Esophagus squamous epithelium (tissue), 5 donors: ENCODE data around the gene LYPD5. TPM values are rescaled to one million over a fixed set of nuclear protein-coding genes. Genes with fewer than 3 reads are reported as not detected.

ENCODE experiments used
- DNase-seq: peaks from one replicate; lab custom pipeline; 2025; lab: John Stamatoyannopoulos, UW
- H3K27ac ChIP-seq, 4 donors: fragments of 200-600 bp; sonication (generic); one replicate each; pipeline ENCODE4 v1.5.1; 2016 to 2019; ENCODE audit warnings: mild to moderate bottlenecking in 1 of 4
- H3K27me3 ChIP-seq, 4 donors: fragments of 200-600 bp; sonication (generic); 1 replicate in 3 of 4; 2 replicates in 1 of 4; pipeline versions ENCODE4 v1.5.1 to v1.6.0; 2017 to 2021; ENCODE audit warnings: antibody characterized with exemption in 1 of 4
- H3K36me3 ChIP-seq, 3 donors: fragments of 200-600 bp; sonication (generic); one replicate each; pipeline ENCODE4 v1.5.1; 2016 to 2019
- H3K4me1 ChIP-seq, 3 donors: fragments of 200-600 bp; sonication (generic); one replicate each; pipeline ENCODE4 v1.5.1; 2017 to 2019
- H3K4me3 ChIP-seq, 4 donors: fragments of 200-600 bp; sonication (generic); 1 replicate in 3 of 4; 2 replicates in 1 of 4; pipeline ENCODE4 v1.5.1; 2016 to 2019; ENCODE audit warnings: mild to moderate bottlenecking in 2 of 4, moderate library complexity in 1 of 4
- H3K9me3 ChIP-seq, 3 donors: fragments of 200-600 bp; sonication (generic); one replicate each; pipeline ENCODE4 v1.5.1; 2016 to 2019
- CTCF ChIP-seq, 6 experiments: fragments of 450-650 bp in 4 of 6; fragments of 200-600 bp in 2 of 6; sonication (generic) in 2 of 6; IDR thresholded peaks; one replicate each; pipeline ENCODE4 v1.5.1; 2016 to 2019; ENCODE audit warnings: antibody characterized with exemption in 6 of 6, mild to moderate bottlenecking in 4 of 6, moderate library complexity in 4 of 6
- POLR2A ChIP-seq, 4 donors: fragments of 450-650 bp; IDR thresholded peaks; one replicate each; pipeline ENCODE4 v1.6.1; 2017; ENCODE audit warnings: antibody characterized with exemption in 4 of 4, mild to moderate bottlenecking in 4 of 4, moderate library complexity in 3 of 4
- WGBS, 2 donors: methylation state at CpG; one replicate each; pipeline ENCODE4 v1.1.5; 2018; 5-methylcytosine and 5-hydroxymethylcytosine counted together
- intact Hi-C: fragments of 100-400 bp; cut with DNase I; formaldehyde crosslinking; loops from one replicate; pipeline ENCODE4 v1.15.0; 2022
- total RNA-seq, 4 donors: library from RNA; depleted of rRNA; stranded (reverse); fragments of >200 nt; gene quantifications; one replicate each; pipeline ENCODE4 v1.1.0, GENCODE V29; 2016
- donor health status: DM: yes; HTN: yes; CAD: no.

Gene LYPD5
- total RNA-seq, 4 donors from 2014 or later, result 9.9 to 32.0 (median 22.4) TPM

GRCh38 chr19:43781630-43782310 is 20.5 kb downstream of the LYPD5 start:
- DNase-seq, result no peak
- intact Hi-C loops, result loop anchor here (5.0 to 10.0 kb wide), 2 partner anchors 34 to 107 kb away; partner anchors contain the start of gene PLAUR
- peaks cover 35 to 87% (median 56%) of the 10 kb centered on the region in 3 donors for H3K4me1 ChIP-seq
- no peaks in the 10 kb centered on the region for H3K9me3 ChIP-seq
- peak overlapping the region; percentile 55 to 82 (median 75) for H3K27ac ChIP-seq
- no peaks in the 10 kb centered on the region for H3K36me3 ChIP-seq
- WGBS, 2 donors, result 65 to 78% methylated on average over 11 to 14 of the region's 14 CpGs
- H3K27me3 ChIP-seq, result peaks cover 0 to 10% (median 0%) of the 10 kb centered on the region in 4 donors
- TF ChIP-seq CTCF (IDR thresholded peaks at IDR 0.05) (no peak), POLR2A (IDR thresholded peaks at IDR 0.05) (no peak)
- H3K4me3 ChIP-seq, result peak overlapping the region in 1 of 4 donors; percentile 60

- peaks cover 0 to 10% (median 0%) of the 10 kb centered on the region in 4 donors for H3K27me3 ChIP-seq
- intact Hi-C loops, result loop anchor here (5.0 to 10.0 kb wide), 2 partner anchors 34 to 106 kb away; partner anchors contain the start of gene PLAUR
- H3K27ac ChIP-seq, result peak within 1 kb of the TSS; percentile 55 to 82 (median 75)
- TF ChIP-seq CTCF (IDR thresholded peaks at IDR 0.05), result no peak
- peak in 2 of 4 donors; percentile 45 to 71 for TF ChIP-seq POLR2A (IDR thresholded peaks at IDR 0.05)
- WGBS, 2 donors, result 16% methylated on average over 5 of the region's 19 CpGs
- peaks cover 35 to 95% (median 56%) of the 10 kb centered on the region in 3 donors for H3K4me1 ChIP-seq
- no peaks in the 10 kb centered on the region for H3K36me3 ChIP-seq
- no peaks in the 10 kb centered on the region for H3K9me3 ChIP-seq
- peak; percentile 40 for DNase-seq
- peak within 1 kb of the TSS; percentile 4 to 60 (median 18) for H3K4me3 ChIP-seq
These were observed 21.3 kb downstream of the LYPD5 start, which contains the start of gene KCNN4 for GRCh38 chr19:43780706-43781525. KCNN4 (minus strand) TSS chr19:43780973; CDS start chr19:43780861, 112 bp downstream.

- TF ChIP-seq POLR2A (IDR thresholded peaks at IDR 0.05), result no peak
- peak in 4 of 6 experiments; percentile 9 to 39 (median 22) for TF ChIP-seq CTCF (IDR thresholded peaks at IDR 0.05)
- intact Hi-C loops, result loop anchor here (5.0 to 10.0 kb wide), 2 partner anchors 33 to 105 kb away; partner anchors contain the start of gene PLAUR
- peak overlapping the region; percentile 55 to 82 (median 75) for H3K27ac ChIP-seq
- WGBS, 2 donors, result 18 to 21% methylated on average over 3 of the region's 3 CpGs
- no peaks in the 10 kb centered on the region for H3K36me3 ChIP-seq
- peaks cover 0 to 10% (median 0%) of the 10 kb centered on the region in 4 donors for H3K27me3 ChIP-seq
- H3K9me3 ChIP-seq, result no peaks in the 10 kb centered on the region
- no peak for DNase-seq
- H3K4me1 ChIP-seq, result peaks cover 30 to 94% (median 52%) of the 10 kb centered on the region in 3 donors
- peak overlapping the region in 3 of 4 donors; percentile 0 to 60 (median 32) for H3K4me3 ChIP-seq
These were observed 22.4 kb downstream of the LYPD5 start for GRCh38 chr19:43779820-43780219.

- Histone ChIP-seq H3K36me3 (no peaks in the 10 kb centered on the region), H3K27me3 (peaks cover 0 to 10% (median 0%) of the 10 kb centered on the region in 4 donors), H3K4me1 (peaks cover 29 to 94% (median 51%) of the 10 kb centered on the region in 3 donors), H3K9me3 (no peaks in the 10 kb centered on the region), H3K27ac (peak overlapping the region; percentile 55 to 82 (median 75)), H3K4me3 (peak overlapping the region in 3 of 4 donors; percentile 0 to 60 (median 6))
- intact Hi-C loops, result no loop called here
- no peak for DNase-seq
- no peak for TF ChIP-seq POLR2A (IDR thresholded peaks at IDR 0.05)
- no peak for TF ChIP-seq CTCF (IDR thresholded peaks at IDR 0.05)
- WGBS, 2 donors, result 42 to 63% methylated on average over 12 to 14 of the region's 16 CpGs
These were observed 23.0 kb downstream of the LYPD5 start for GRCh38 chr19:43779147-43779819.
